GM21381 (cell line): ENCODE measurements around the gene TMEM109.

Experiments used
- ATAC-seq: cut with Tn5 transposase; IDR thresholded peaks from one replicate; pipeline ENCODE4 v1.9.1; 2021; ENCODE audit warnings: mild to moderate bottlenecking, moderate library complexity; ENCODE audit not compliant: unreplicated experiment

Gene TMEM109

GRCh38 chr11:60878245-60879101 lies 35.5 kb upstream of the TMEM109 start:
- ATAC-seq: no peak

DNA sequence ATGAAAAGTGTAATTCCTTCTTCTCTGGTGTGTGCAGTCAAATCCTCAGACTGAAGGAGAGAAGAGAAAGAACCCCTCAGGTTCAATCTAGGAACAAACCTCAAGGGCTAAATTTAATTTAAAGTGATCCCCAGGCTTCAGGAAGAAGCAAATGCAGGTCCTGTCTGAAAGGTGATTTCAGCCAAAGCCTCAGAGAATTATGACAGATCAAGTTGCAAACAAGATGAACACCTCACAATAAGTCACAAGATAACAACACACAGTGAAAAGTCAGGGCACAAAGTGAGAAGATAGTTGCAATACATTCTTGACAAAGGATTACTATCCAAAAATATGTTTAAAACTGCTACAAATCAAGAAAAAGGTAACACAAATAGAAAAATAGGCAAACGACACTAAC lies 34.9 kb upstream of the TMEM109 start:
- no peak for ATAC-seq

- ATAC-seq: no peak
Observed at GRCh38 chr11:60879971-60880588, 33.9 kb upstream of the TMEM109 start.

DNA sequence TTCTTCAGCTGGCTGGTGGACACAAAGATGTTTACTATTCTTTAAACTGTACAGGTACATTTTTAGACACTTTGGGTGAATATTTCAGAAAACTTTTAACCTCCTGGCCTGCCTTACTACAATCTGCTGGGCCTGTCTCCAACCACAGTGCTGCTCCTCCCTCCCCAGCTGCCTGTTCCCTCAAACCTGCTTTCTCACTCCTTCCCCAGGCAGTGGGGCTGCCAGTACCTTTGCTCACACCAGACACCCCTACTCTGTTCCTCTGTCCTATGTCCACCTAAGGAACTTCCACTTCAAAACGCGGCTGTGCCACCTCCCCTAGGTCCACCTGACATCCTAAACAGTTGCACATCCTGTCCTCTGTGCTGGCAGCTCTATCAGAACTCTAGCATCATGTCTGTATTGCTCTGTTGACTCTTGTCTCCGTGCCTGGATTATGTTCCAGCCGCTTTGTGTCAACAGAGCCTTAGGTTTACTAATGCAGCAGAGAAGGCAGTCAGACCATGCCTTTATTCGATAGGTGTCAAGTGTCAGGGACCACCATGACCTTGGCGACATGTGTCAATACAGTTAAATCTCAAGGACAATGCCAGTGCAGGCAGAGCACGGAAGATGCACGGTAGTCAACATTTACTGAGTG lies 33.2 kb upstream of the TMEM109 start:
- no peak for ATAC-seq

- ATAC-seq: no peak
Observed at GRCh38 chr11:60887556-60887955, 26.4 kb upstream of the TMEM109 start.

- ATAC-seq: no peak
Observed at GRCh38 chr11:60889869-60890311, 24.1 kb upstream of the TMEM109 start.

DNA sequence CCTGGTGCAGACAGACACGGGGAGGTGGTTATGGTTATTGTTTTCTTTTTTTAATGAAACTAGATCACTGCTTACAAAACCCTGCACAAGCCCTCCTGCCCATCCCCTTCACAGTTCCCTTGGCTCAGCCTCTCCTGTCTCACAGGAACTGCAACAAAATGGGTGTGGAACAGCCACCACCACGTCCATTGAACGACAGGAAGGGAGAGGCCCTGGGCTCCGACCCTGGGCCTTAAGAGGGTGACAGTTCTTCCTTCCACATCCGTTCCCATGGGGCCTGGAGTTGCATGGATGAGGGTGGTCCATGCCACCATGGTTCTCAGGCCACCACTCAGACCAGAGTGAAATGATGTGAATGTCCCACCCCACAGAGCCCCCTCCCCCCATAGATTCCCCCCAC lies 23.3 kb upstream of the TMEM109 start:
- no peak for ATAC-seq

DNA sequence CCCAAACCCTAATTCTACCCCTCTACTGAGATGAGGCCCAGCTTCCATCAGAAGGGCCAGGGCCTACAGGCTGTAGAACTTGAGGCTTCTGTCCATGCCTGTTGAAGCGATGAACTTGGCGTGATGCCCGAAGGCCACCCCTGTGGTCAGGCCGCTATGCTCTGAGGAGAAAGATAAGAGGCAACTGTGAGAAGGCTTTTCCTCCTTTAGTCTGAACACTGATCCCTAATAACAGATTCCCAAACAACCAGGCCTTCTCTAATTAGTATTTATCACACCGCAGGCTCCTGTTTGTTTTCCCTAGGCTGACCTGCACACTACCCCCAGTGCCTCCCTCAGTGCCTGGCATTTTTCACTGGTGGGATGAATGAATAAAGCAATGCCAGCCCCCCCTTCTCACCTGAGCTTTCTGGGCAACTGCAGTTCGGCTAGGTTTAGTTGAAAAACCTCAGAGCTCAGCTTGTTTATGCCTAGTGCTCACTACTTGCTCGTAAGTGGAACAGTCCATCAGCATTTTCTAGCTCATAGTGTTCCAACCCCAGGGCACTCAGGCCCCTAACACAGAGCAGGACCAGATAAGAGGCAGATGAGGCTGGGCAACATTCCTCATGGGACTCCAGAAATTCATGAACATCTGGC lies 22.7 kb upstream of the TMEM109 start:
- no peak for ATAC-seq

GRCh38 chr11:60895687-60896086 lies 18.3 kb upstream of the TMEM109 start:
- no peak for ATAC-seq

DNA sequence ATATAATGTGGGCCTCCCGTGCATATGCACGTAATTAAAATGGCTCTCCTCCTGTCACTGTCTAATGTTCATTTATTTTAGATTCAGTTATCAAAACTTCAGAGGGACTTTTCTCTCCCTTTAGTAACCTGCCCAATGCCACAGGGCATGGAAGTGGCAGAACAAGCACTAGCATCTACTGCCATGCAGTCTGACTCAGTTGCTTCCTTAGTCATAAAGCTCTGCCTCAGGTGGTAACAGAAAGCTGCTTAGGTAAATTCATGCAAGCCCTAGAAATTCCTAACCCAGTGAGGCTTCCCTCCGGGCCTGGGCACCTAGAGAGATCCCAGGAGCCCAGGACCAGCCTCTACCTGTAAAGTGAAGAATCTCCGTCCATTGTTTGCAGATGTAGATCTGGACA lies 16.5 kb upstream of the TMEM109 start:
- no peak for ATAC-seq

- ATAC-seq: no peak
Observed at GRCh38 chr11:60899046-60899936, 14.7 kb upstream of the TMEM109 start.

DNA sequence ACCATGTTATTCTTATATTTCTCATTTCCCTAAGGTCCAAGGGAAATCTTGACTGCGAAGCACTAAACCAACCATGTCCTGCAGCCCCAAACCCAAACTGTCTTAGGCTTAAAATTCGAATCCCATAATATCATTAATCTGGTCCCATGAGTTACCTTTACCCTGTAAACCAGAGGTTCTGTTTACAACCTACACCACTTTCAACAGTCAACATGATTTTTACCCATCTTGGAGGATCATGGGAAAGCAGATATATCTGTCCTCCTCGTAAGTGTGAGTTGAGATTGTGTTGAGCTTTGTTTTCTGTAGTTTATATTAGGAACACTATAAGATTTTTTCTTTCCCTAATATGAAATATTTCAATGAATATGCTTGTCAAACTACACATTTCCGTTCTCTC lies 14.0 kb upstream of the TMEM109 start:
- ATAC-seq: no peak

- ATAC-seq: no peak
Observed at GRCh38 chr11:60900673-60901404, 13.1 kb upstream of the TMEM109 start.

DNA sequence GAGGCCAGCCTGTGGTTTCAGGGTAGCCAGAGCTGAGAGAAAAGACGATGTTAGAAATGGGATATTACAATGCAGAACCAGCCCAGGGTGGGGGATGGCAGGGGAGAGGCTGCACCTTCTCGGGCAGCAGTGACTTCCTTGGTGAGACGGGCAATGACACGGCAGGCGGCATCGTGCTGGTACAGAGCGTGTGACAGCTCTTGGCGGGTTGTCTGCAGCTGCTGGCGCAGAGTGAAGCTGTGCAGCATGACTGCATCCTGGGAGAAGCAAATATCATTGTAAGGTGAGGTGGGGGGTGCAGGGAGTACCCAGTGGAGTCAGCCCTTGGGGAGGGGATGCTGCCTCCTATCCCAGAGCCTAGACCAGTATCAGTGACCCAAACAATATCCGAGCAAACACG lies 11.3 kb upstream of the TMEM109 start:
- no peak for ATAC-seq

- ATAC-seq: no peak
Observed at GRCh38 chr11:60905047-60905446, 8.9 kb upstream of the TMEM109 start.

DNA sequence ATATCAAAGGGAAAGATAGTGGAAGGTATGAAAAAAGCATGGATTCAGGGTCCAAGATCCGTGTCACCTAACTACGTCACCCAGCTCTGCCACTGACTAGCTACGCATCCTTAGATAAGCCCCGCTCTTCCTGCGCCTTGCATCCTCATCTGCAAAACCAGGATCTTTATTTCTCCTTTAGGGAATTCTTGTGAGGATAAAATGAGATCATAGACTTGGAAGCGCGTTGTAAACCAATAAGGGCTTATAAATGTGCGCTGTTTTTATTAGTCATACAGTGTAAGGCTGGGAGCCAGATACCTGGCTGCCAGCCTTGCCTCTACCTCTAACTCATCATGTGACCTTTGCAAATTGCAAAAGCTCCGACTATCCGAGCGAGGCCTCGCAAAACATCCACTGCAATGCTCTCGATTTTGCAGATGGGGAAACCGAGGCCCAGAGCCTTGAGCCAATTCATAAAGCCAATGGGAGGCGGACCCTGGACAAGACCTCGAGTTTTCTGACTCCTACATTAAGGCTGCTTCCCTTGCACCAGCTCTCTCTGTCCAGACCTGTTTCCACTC lies 8.3 kb upstream of the TMEM109 start:
- no peak for ATAC-seq

GRCh38 chr11:60906132-60906972 lies 7.6 kb upstream of the TMEM109 start, which contains the start of gene PRPF19:
Gene PRPF19 (minus strand): TSS chr11:60906585. CDS start chr11:60906382, 203 bp downstream.
- peak; percentile 77 for ATAC-seq

DNA sequence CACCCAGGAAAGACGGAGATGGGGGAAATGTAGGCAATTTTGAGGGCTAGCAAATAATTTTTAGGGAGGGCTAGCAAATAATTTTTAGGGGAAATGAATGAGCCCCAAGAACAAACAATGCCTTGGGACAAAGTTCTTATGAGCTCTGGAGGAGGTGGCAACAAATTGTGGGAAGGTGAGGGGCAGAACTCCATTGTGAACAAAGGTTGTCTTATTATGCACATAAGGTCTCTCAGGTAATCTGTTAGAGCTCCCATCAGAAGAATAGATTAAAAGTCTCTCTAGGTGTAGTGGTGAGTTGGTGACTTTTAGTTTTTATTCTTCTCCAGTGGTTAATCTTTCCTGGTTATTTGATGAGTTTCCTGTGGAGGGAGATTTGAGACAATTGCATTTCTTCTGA lies 5.2 kb upstream of the TMEM109 start:
- no peak for ATAC-seq
